G401 (cell line): ENCODE measurements around the gene RBM5. TPM values are rescaled to one million over a fixed set of nuclear protein-coding genes. Genes with fewer than 3 reads are reported as not detected.

Experiments
- total RNA-seq: library from RNA; depleted of rRNA; stranded (reverse); fragments of >200 nt; shearing (Covaris generic); gene quantifications from 2 replicates; pipeline ENCODE4 v1.2.3, GENCODE V29; 2014; rRNA removed

Gene RBM5
- total RNA-seq, 1 experiment from 2014 or later = 125 TPM

Other genes with a start within 250 kb of the RBM5 start
- 7.2 and 20.4 TPM in 2 replicates for gene TRAIP, start 232.4 kb upstream of the RBM5 start, total RNA-seq
- 1.4 and 2.1 TPM in 2 replicates for gene CAMKV, start 219.0 kb upstream of the RBM5 start, total RNA-seq
- not detected in 2 replicates for gene MST1R, start 185.0 kb upstream of the RBM5 start, total RNA-seq
- 12.1 TPM in 2 replicates for gene MON1A, start 159.1 kb upstream of the RBM5 start, total RNA-seq
- gene RBM6, start 148.8 kb upstream of the RBM5 start, total RNA-seq = 17.7 and 36.5 TPM in 2 replicates
- gene SEMA3F, start 66.4 kb downstream of the RBM5 start, total RNA-seq = 46.9 and 55.8 TPM in 2 replicates
- gene GNAT1, start 102.7 kb downstream of the RBM5 start, total RNA-seq = not detected in 2 replicates
- gene SLC38A3, start 116.4 kb downstream of the RBM5 start, total RNA-seq = 1.1 and 3.0 TPM in 2 replicates
- gene GNAI2, start 147.3 kb downstream of the RBM5 start, total RNA-seq = 67.4 and 104 TPM in 2 replicates
- 68.1 and 81.8 TPM in 2 replicates for gene SEMA3B, start 180.2 kb downstream of the RBM5 start, total RNA-seq
- 1.6 TPM in 1 of 2 replicates, not detected in the other for gene LSMEM2, start 190.2 kb downstream of the RBM5 start, total RNA-seq
- gene IFRD2, start 203.5 kb downstream of the RBM5 start, total RNA-seq = 88.7 and 97.4 TPM in 2 replicates
- 7.9 and 10.0 TPM in 2 replicates for gene HYAL3, start 210.5 kb downstream of the RBM5 start, total RNA-seq
- 3.4 and 16.0 TPM in 2 replicates for gene NAA80, start 210.5 kb downstream of the RBM5 start, total RNA-seq
- gene HYAL1, start 214.7 kb downstream of the RBM5 start, total RNA-seq = 15.8 and 18.4 TPM in 2 replicates
- gene HYAL2, start 233.8 kb downstream of the RBM5 start, total RNA-seq = 91.0 and 99.0 TPM in 2 replicates
- gene TUSC2, start 239.3 kb downstream of the RBM5 start, total RNA-seq = 45.0 and 45.4 TPM in 2 replicates